Measurements from ENCODE around the gene BET1. TPM values are rescaled to one million over a fixed set of nuclear protein-coding genes. Genes with fewer than 3 reads are reported as not detected.

BET1 gene
- total RNA-seq, 1 donor from 2014 or later: 30.5 TPM

DNA sequence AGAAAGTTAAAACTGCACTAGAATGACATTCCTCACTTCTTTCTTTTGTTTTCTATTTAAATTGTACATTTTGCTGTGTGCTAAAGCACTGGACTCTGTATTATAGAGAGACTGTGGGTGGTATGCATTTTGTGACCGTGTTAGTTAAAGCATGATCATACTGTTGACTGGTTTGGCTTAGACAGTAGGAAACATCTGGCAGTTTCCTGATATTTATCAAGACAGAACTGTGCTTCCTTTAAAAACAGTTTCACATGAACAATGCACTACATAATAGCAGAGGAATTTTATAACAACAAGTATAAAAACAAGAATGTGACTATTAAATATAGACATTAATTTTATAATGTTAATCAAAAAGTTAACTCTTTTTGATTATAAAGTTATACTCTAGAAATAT is 59.5 kb downstream of the BET1 start:
- Mint-ChIP-seq H3K27me3 (no peaks in the 10 kb centered on the region), H3K4me1 (ENCODE audit: low read depth) (no peaks in the 10 kb centered on the region), H3K4me3 (ENCODE audit: low read depth) (no peak overlapping the region), H3K36me3 (ENCODE audit: insufficient read depth) (no peaks in the 10 kb centered on the region), H3K27ac (no peak overlapping the region), H3K9me3 (ENCODE audit: low read depth) (no peaks in the 10 kb centered on the region)
- DNase-seq (ENCODE audit: low spot score, unreplicated experiment): no peak
- TF ChIP-seq, protein P1, sequence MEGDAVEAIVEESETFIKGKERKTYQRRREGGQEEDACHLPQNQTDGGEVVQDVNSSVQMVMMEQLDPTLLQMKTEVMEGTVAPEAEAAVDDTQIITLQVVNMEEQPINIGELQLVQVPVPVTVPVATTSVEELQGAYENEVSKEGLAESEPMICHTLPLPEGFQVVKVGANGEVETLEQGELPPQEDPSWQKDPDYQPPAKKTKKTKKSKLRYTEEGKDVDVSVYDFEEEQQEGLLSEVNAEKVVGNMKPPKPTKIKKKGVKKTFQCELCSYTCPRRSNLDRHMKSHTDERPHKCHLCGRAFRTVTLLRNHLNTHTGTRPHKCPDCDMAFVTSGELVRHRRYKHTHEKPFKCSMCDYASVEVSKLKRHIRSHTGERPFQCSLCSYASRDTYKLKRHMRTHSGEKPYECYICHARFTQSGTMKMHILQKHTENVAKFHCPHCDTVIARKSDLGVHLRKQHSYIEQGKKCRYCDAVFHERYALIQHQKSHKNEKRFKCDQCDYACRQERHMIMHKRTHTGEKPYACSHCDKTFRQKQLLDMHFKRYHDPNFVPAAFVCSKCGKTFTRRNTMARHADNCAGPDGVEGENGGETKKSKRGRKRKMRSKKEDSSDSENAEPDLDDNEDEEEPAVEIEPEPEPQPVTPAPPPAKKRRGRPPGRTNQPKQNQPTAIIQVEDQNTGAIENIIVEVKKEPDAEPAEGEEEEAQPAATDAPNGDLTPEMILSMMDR (IDR thresholded peaks at IDR 0.05; ENCODE audit: unreplicated experiment): no peak

GRCh38 chr7:93943816-93944540 is 60.2 kb downstream of the BET1 start:
- no peak for DNase-seq (ENCODE audit: low spot score, unreplicated experiment)
- Mint-ChIP-seq H3K4me3 (ENCODE audit: low read depth) (no peak overlapping the region), H3K4me1 (ENCODE audit: low read depth) (no peaks in the 10 kb centered on the region), H3K27me3 (no peaks in the 10 kb centered on the region), H3K36me3 (ENCODE audit: insufficient read depth) (no peaks in the 10 kb centered on the region), H3K27ac (no peak overlapping the region), H3K9me3 (ENCODE audit: low read depth) (no peaks in the 10 kb centered on the region)
- TF ChIP-seq, protein P1 (IDR thresholded peaks at IDR 0.05; ENCODE audit: unreplicated experiment): no peak

Other genes with a start within 250 kb of the BET1 start
- gene TFPI2, start 113.6 kb downstream of the BET1 start, total RNA-seq: 1.7 and 2.6 TPM in 2 replicates
- gene GNGT1, start 97.8 kb downstream of the BET1 start, total RNA-seq: not detected in 2 replicates
- not detected in 2 replicates for gene GNG11, start 82.6 kb downstream of the BET1 start, total RNA-seq

Data from progenitor cell of endocrine pancreas (in vitro differentiated cells).